Motor neuron (in vitro differentiated cells): Measurements from ENCODE around the gene CLSTN2. TPM values are rescaled to one million over a fixed set of nuclear protein-coding genes. Genes with fewer than 3 reads are reported as not detected.
A peak's percentile ranks its signal among the peaks of the same experiment; 100 is the strongest.

ENCODE experiments used
- ATAC-seq, 8 experiments: fragments of 200-7000 bp; cut with Tn5 transposase; replicated peaks in 6 of 8; 2 replicates each; pipeline ENCODE4 v1.8.0; 2021; ENCODE audit warnings: mild to moderate bottlenecking in 8 of 8, moderate library complexity in 8 of 8
- H3K27ac ChIP-seq, 2 donors: fragments of 250-450 bp; sonication (Bioruptor Pico); 2 replicates each; pipeline ENCODE4 v1.9.0; 2021; ENCODE audit warnings: antibody characterized with exemption in 2 of 2, mild to moderate bottlenecking in 2 of 2, moderate library complexity in 1 of 2
- H3K4me1 ChIP-seq, 2 donors: fragments of 250-450 bp; sonication (Bioruptor Pico); replicated peaks in 1 of 2; 2 replicates each; pipeline ENCODE4 v1.6.1; 2021; ENCODE audit warnings: antibody characterized with exemption in 2 of 2, mild to moderate bottlenecking in 2 of 2, moderate library complexity in 1 of 2
- H3K4me3 ChIP-seq, 5 donors: fragments of 250-450 bp; sonication (Bioruptor Pico); 2 replicates each; pipeline ENCODE4 v1.9.0; 2021; ENCODE audit warnings: antibody characterized with exemption in 5 of 5, mild to moderate bottlenecking in 5 of 5, moderate library complexity in 4 of 5
- WGBS, 10 experiments: fragments of 450-650 bp; shearing (Covaris generic); methylation state at CpG; one replicate each; pipeline ENCODE4 v1.0.0; 2022; 5-methylcytosine and 5-hydroxymethylcytosine counted together
- in situ Hi-C, 9 experiments: fragments of 400-800 bp; cut with MboI; loops; one replicate each; pipeline ENCODE4 v1.15.0; 2021; ENCODE audit warnings: low sequenced_read_pairs in 9 of 9, low pct_unique_long_range_greater_than_20kb in 2 of 9; ENCODE audit not compliant: unreplicated experiment in 9 of 9
- total RNA-seq, 8 experiments: library from RNA; unstranded; fragments of 300-600 nt; gene quantifications; 2 replicates each; pipeline versions ENCODE4 v1.2.3 to v1.2.4, GENCODE V29; 2022

Gene CLSTN2
- total RNA-seq, 8 experiments from 2014 or later, result 1.2 to 125 (median 27.9) TPM

DNA sequence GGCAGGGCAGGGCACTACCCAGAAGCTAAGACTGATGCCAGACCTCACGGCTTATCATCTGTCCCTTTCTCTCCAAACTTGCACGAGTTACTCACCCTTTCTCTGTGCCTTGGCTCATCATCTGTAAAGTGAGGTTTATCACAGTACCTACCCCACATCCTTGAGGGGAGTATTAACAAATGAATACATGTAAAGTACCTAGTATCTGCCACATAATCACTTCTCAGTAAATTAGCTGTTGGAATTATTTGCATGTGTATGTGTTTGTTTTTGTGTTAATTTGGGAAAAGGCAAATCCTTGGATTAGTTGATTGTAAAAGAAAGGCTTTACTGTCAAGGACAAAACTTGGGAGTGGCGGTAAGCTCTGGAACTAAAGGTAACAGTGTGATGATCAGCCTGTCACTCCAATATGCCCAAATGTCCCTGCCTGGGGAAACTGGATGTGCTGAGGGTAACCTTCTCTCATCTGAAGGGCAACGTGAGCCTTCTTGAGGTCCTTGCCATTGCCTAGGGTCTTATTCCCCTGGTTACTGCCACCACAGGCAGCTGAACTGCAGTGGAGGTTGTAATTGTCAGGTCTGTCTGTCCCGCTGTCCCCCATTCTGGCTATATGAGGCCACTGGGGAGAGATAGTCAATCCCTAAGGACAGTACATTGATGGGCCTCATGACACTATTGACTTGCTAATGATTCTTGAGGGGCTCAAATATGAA lies 269.4 kb downstream of the CLSTN2 start:
- WGBS, 10 experiments, result 0 to 88% (median 42%) methylated on average over 2 to 3 of the region's 5 CpGs; no CpG with 5 or more reads in 2 of the 10 experiments
- ATAC-seq, result no peak
- Histone ChIP-seq H3K27ac (no peak overlapping the region), H3K4me1 (peaks cover 4 to 11% of the 10 kb centered on the region in 2 donors), H3K4me3 (no peak overlapping the region)
- in situ Hi-C loops, result no loop called here

DNA sequence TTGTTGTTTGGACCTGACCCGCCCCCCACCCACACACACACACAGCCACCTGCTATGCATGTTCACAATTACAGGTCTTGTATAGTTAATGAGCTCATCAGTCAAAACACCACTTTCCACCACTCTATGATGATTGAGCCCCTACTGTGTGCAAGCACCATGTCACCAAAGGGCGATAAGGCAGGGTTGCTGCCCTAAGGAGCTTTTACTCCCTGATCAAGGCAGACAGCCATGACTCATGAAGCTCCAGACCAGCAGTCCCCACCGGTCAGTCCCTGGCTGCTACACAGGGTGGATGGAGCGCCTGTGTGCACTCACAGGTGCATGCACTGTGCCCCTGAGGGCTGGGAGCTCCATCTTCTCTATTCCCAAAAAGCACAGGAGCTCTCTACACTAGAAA lies 270.6 kb downstream of the CLSTN2 start:
- peak in 2 of 8 experiments; percentile 49 to 62 for ATAC-seq
- WGBS, 10 experiments, result 0 to 80% (median 58%) methylated on average over 1 to 3 of the region's 4 CpGs; no CpG with 5 or more reads in 6 of the 10 experiments
- H3K4me3 ChIP-seq, result no peak overlapping the region
- H3K4me1 ChIP-seq, result peaks cover 4 to 11% of the 10 kb centered on the region in 2 donors
- in situ Hi-C loops, result no loop called here
- no peak overlapping the region for H3K27ac ChIP-seq

DNA sequence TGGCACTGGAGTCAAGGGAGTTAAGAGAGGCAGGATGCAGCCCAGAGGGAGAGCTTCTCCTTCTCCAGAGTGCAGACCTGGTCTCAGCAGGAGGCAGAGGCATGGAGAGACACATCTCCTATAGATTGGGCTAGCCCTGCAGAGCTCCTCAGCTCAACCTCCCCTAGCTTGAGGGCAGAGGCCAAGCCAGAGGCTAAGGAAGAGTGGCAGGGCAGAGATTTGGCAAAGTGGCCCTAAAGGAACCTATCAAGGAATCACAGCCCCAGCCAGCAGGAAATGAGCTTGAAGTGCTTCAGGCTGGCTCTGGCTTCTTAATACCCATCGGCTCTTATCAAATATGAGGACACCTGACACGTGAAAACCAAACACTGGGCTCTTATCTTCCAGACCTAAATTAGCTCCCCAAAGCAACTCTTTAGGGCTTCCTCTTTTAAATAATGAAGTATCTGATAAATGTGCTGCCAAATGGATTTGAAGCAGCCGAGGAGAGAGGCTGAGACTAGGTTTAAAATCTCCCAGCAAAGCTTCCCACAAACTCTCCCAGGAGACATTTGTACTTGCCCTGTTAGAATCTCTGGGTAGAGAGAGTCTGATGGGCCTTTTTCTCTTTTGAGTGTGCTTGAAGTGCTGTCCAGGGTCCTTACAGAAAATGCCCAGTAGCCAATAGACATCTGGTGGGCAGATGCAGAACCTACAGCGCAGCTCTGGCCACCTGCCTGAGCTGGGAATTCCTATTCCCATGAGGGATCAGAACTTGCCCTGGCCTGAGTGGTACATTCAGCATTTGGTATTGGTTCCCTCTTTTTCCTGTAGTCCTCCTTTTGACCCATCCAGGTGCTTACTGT lies 271.4 kb downstream of the CLSTN2 start:
- peaks cover 0 to 11% of the 10 kb centered on the region in 2 donors for H3K4me1 ChIP-seq
- peak in 7 of 8 experiments; percentile 31 to 94 (median 76) for ATAC-seq
- WGBS, 10 experiments, result 20 to 90% (median 83%) methylated on average over 1 to 4 of the region's 4 CpGs; no CpG with 5 or more reads in 5 of the 10 experiments

DNA sequence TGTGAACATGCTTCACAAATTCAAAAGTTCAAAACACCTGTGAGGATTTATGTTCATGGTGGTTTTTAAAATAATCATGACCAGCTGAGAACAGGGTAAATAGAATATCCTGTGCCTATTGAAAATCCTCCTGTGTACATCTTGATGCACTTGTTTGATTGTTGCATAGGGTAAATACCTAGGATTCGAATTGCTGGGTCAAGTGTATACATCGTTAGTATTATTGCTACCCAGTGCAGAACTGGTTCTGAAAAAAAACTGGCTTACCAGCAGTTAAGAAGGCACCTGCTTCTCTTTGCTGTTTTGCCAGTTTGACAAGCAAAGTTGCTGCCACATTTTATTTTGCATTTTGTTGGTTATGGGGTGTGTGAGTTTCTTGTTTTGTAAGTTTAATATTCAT lies 272.6 kb downstream of the CLSTN2 start:
- no peak overlapping the region for H3K27ac ChIP-seq
- H3K4me1 ChIP-seq, result peaks cover 0 to 11% of the 10 kb centered on the region in 2 donors
- in situ Hi-C loops, result no loop called here
- H3K4me3 ChIP-seq, result no peak overlapping the region
- ATAC-seq, result no peak
- 0 to 88% (median 64%) methylated on average over 1 to 2 of the region's 2 CpGs; no CpG with 5 or more reads in 3 of the 10 experiments for WGBS, 10 experiments

More for the DNA sequence above, 271.4 kb downstream of the CLSTN2 start:
- H3K27ac ChIP-seq, result no peak overlapping the region
- H3K4me3 ChIP-seq, result no peak overlapping the region
- in situ Hi-C loops, result no loop called here

DNA sequence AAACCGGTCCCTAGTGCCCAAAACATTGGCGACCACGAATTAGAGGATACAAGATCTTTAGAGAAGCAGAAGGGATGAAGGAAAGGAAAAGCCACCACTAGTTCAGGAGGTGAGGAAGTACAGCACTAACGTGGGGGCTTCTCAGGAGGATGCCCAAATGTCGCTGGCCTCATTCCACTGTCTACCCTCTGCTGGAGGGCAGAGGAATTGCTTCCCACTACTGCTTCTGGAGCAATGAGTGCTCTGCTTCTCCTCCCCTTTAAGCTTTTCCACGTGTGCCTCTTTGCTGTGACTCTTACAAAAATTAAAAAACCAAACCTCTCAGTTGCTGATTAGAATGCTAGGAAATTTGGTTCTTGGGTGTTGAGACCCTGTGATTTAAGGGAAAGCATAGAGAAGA lies 281.3 kb downstream of the CLSTN2 start:
- no peak for ATAC-seq

DNA sequence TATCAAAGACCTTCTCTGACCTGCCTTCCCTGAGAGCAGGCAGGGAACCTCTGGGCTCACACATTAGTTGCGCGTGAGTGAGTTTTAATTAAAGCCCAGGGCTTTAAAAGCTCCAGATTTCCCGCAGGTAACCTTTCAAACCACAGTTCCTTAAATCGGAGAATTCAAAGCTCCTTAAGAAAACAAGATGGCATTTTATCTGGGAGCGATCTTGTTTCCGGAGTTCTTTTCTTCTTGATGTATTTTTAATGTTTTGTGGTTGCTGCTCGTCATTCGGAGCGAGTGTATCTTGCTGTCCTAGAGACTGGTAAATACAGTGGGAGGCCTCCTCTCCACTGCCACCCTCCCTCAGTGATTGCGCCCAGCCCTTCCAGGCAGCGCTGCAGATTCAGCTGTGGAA lies 284.3 kb downstream of the CLSTN2 start:
- Histone ChIP-seq H3K4me3 (no peak overlapping the region), H3K27ac (no peak overlapping the region), H3K4me1 (peaks cover 0 to 20% of the 10 kb centered on the region in 2 donors)
- WGBS, 10 experiments, result 27 to 100% (median 90%) methylated on average over 1 to 10 of the region's 11 CpGs; no CpG with 5 or more reads in 1 of the 10 experiments
- no peak for ATAC-seq
- in situ Hi-C loops, result no loop called here

More for the DNA sequence above, 281.3 kb downstream of the CLSTN2 start:
- in situ Hi-C loops, result no loop called here
- Histone ChIP-seq H3K4me1 (peaks cover 0 to 20% of the 10 kb centered on the region in 2 donors), H3K27ac (no peak overlapping the region), H3K4me3 (no peak overlapping the region)
- WGBS, 10 experiments, result 0 to 90% (median 17%) methylated on average over 1 to 4 of the region's 6 CpGs; no CpG with 5 or more reads in 5 of the 10 experiments

DNA sequence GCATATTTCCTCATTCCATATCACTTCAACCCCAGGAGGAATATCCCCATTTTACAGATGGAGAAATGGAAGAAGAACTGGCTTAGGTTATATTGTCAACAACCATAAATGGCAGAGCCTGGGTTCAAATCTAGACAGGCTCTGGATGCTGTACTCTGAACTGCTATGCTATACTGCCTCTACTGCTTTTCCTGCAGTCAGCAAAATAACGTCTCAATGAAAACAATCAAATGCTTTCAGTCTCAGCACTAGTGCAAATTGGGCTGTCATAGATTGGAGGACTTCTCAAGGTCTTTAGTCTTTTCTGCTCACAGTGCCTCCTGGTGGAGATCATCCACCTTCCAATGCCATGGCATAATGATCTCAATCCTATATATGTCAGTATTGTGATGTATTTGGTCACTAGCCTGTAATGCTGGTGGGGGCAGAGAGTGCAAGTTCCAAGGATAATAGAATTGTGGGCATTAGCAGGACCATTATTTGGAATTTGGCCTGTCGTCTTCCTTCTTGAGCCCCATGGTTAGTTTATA lies 285.0 kb downstream of the CLSTN2 start:
- H3K27ac ChIP-seq, result no peak overlapping the region
- ATAC-seq, result no peak
- H3K4me1 ChIP-seq, result peaks cover 0 to 20% of the 10 kb centered on the region in 2 donors
- no peak overlapping the region for H3K4me3 ChIP-seq
- 0 to 100% (median 62%) methylated on average over 1 to 2 of the region's 2 CpGs; no CpG with 5 or more reads in 4 of the 10 experiments for WGBS, 10 experiments
- in situ Hi-C loops, result no loop called here

DNA sequence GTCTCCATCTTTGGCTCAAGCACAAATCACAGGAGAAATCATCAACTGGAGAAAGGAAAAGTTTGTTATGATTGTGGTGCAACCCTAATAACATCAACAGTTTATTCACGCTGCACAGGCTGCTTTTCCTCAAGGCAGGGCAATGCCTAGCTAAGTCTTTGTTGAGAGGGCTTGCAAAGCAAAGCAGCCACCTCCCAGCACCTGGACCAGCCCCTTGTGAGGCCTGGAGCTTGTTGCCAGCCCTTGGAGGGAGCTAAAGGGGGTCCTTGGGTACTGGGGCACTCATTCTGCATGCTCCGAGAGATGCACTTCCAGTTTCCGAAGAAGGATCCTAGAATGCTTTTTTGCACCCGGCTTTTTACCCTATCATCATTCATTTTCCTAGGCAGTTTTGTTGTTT lies 288.2 kb downstream of the CLSTN2 start:
- Histone ChIP-seq H3K27ac (no peak overlapping the region), H3K4me1 (peaks cover 0 to 12% of the 10 kb centered on the region in 2 donors), H3K4me3 (no peak overlapping the region)
- ATAC-seq, result no peak
- in situ Hi-C loops, result no loop called here
- WGBS, 10 experiments, result 66 to 100% (median 87%) methylated on average over 1 to 4 of the region's 4 CpGs; no CpG with 5 or more reads in 2 of the 10 experiments

DNA sequence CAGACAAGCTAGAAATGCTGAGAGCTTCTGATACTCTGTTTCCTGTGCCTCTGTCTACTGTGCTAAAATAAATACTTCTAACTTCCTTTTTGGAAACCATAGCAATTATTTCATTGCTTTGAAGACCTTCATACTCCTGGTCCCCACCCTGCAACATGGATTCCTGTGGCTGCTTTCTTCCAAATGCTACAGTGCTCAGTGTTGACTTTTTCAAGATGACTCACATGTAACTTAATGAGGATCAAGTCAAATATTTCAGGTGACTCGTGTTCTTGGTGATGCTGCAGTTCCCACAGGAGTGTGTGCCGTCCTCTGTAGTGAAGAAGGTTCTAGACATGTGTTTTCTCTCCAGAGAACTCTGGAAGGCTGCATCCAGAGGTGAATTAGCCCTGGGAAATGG lies 288.6 kb downstream of the CLSTN2 start:
- ATAC-seq, result peak in 2 of 8 experiments; percentile 29 to 56
- WGBS, 10 experiments, result 0 to 81% (median 50%) methylated on average over 1 to 2 of the region's 2 CpGs; no CpG with 5 or more reads in 4 of the 10 experiments
- Histone ChIP-seq H3K4me1 (peaks cover 0 to 8% of the 10 kb centered on the region in 2 donors), H3K27ac (no peak overlapping the region), H3K4me3 (no peak overlapping the region)
- in situ Hi-C loops, result no loop called here

DNA sequence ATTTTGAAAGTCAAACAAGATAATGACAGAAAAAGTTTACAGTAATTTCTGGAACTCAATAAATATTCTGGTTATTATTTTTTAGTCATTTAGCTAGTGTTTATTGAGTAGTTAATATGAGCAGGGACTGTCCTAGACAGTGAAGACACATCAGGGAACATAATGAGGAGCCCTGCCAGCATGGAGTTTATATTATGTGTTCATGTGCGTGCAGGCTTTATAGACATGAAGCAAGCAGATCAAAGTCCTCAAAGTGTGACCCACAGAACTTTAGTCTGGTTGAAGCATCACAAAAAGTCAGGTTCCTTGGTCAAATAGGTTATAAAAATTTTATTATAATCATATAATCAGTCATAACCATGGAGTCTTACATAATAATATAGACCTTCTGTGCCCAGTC lies 289.3 kb downstream of the CLSTN2 start:
- H3K4me3 ChIP-seq, result no peak overlapping the region
- 92 to 100% (median 100%) methylated on average over 1 of the region's 1 CpG; no CpG with 5 or more reads in 7 of the 10 experiments for WGBS, 10 experiments
- no peak for ATAC-seq
- no peak overlapping the region for H3K27ac ChIP-seq
- in situ Hi-C loops, result no loop called here
- peaks cover 0 to 3% of the 10 kb centered on the region in 2 donors for H3K4me1 ChIP-seq

DNA sequence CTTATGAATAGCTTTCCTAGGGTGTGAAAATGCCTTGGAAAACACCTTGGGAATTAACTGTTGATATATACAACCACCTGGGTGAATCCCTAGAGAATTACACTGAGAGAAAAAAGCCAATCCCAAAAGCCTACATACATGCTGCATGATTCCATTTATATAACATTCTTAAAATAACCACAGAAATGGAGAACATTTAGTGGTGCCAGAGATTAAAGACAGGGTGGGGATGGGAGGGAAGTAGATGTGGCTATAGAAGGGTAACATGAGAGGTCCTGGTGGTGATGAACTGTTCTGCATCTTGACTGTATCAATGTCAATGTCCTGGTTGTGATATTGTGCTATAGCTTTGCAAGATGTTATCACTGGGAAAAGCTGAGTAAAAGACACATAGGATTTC lies 291.0 kb downstream of the CLSTN2 start:
- Histone ChIP-seq H3K27ac (no peak overlapping the region), H3K4me1 (no peaks in the 10 kb centered on the region), H3K4me3 (no peak overlapping the region)
- no peak for ATAC-seq
- in situ Hi-C loops, result no loop called here

DNA sequence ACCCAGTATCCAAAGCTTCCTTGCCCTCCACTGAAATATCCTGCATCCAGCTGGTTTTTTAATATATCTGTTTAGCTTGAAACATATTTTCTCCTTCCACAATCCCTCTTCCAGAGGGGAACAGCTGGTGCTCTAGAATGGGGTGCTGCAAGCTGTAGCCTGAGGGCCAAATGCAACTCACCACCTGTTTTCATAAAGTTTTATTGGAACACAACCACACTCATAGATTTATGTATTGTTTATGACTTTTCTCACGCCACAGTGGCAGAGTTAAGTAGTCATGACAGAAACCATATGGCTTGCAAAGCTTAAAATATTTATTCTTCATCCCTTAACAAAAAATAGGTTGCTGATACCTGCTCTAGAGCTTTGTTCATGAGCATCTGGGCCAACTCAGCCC lies 298.7 kb downstream of the CLSTN2 start:
- in situ Hi-C loops, result no loop called here
- no peak for ATAC-seq
- Histone ChIP-seq H3K4me1 (no peaks in the 10 kb centered on the region), H3K4me3 (no peak overlapping the region), H3K27ac (no peak overlapping the region)
- 0 to 100% (median 75%) methylated on average over 1 of the region's 1 CpG; no CpG with 5 or more reads in 1 of the 10 experiments for WGBS, 10 experiments

DNA sequence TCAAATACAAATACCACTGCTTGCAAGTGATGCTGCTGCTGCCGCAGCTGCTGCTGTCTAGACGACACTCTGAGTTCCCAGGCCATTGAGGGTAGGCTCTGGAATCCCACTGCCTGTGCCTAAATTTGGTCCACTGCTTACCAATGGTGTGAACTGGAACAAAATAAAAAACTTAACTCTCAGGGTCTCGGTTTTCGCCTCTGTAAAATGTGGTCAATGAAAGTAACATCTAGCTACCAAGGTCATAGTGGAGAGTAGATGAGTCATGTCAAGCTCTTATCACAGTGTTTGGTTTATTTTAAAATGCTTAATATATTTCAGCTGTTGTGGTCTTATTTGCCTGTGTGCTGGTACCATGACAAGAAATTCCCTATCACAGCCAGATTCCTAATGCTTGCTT lies 299.3 kb downstream of the CLSTN2 start:
- Histone ChIP-seq H3K27ac (no peak overlapping the region), H3K4me1 (no peaks in the 10 kb centered on the region), H3K4me3 (no peak overlapping the region)
- in situ Hi-C loops, result no loop called here
- WGBS, 10 experiments, result 63 to 93% (median 89%) methylated on average over 3 to 4 of the region's 4 CpGs; no CpG with 5 or more reads in 3 of the 10 experiments
- ATAC-seq, result no peak
